ENCODE measurements around the gene POLR2H. TPM values are rescaled to one million over a fixed set of nuclear protein-coding genes. Genes with fewer than 3 reads are reported as not detected.
A peak's percentile ranks its signal among the peaks of the same experiment; 100 is the strongest.

POLR2H gene
- total RNA-seq, 2 donors from 2014 or later, result 156 to 183 TPM

GRCh38 chr3:184353546-184353941 lies 8.0 kb upstream of the POLR2H start:
- Mint-ChIP-seq H3K27ac (peak overlapping the region; percentile 54), H3K4me3 (no peak overlapping the region), H3K36me3 (ENCODE audit: low read depth) (no peaks in the 10 kb centered on the region), H3K9me3 (no peaks in the 10 kb centered on the region), H3K4me1 (no peaks in the 10 kb centered on the region), H3K27me3 (no peaks in the 10 kb centered on the region)
- no peak for ATAC-seq (replicated peaks)

GRCh38 chr3:184354121-184354728 lies 7.3 kb upstream of the POLR2H start:
- no peak overlapping the region for H3K4me3 Mint-ChIP-seq
- no peaks in the 10 kb centered on the region for H3K4me1 Mint-ChIP-seq
- peak; percentile 96 for ATAC-seq (replicated peaks)
- no peaks in the 10 kb centered on the region for H3K27me3 Mint-ChIP-seq
- peak overlapping the region; percentile 54 for H3K27ac Mint-ChIP-seq
- H3K9me3 Mint-ChIP-seq, result no peaks in the 10 kb centered on the region
- no peaks in the 10 kb centered on the region for H3K36me3 Mint-ChIP-seq (ENCODE audit: low read depth)

GRCh38 chr3:184354754-184355153 lies 6.8 kb upstream of the POLR2H start:
- no peak for ATAC-seq (replicated peaks)
- Mint-ChIP-seq H3K27ac (peak overlapping the region; percentile 17), H3K4me3 (no peak overlapping the region), H3K36me3 (ENCODE audit: low read depth) (no peaks in the 10 kb centered on the region), H3K9me3 (no peaks in the 10 kb centered on the region), H3K27me3 (no peaks in the 10 kb centered on the region), H3K4me1 (no peaks in the 10 kb centered on the region)

GRCh38 chr3:184355261-184356040 lies 6.1 kb upstream of the POLR2H start:
- Mint-ChIP-seq H3K36me3 (ENCODE audit: low read depth) (no peaks in the 10 kb centered on the region), H3K4me3 (no peak overlapping the region), H3K9me3 (no peaks in the 10 kb centered on the region), H3K4me1 (no peaks in the 10 kb centered on the region), H3K27me3 (no peaks in the 10 kb centered on the region), H3K27ac (peak overlapping the region; percentile 17)
- ATAC-seq (replicated peaks), result no peak

GRCh38 chr3:184357248-184358123 lies 4.0 kb upstream of the POLR2H start:
- Mint-ChIP-seq H3K27ac (no peak overlapping the region), H3K27me3 (no peaks in the 10 kb centered on the region), H3K9me3 (no peaks in the 10 kb centered on the region), H3K36me3 (ENCODE audit: low read depth) (no peaks in the 10 kb centered on the region), H3K4me3 (no peak overlapping the region), H3K4me1 (peaks cover 4% of the 10 kb centered on the region)
- ATAC-seq (replicated peaks), result no peak

- H3K4me1 Mint-ChIP-seq, result peaks cover 4% of the 10 kb centered on the region
- no peak overlapping the region for H3K4me3 Mint-ChIP-seq
- no peaks in the 10 kb centered on the region for H3K27me3 Mint-ChIP-seq
- no peak for ATAC-seq (replicated peaks)
- H3K9me3 Mint-ChIP-seq, result no peaks in the 10 kb centered on the region
- H3K36me3 Mint-ChIP-seq (ENCODE audit: low read depth), result peaks cover 3% of the 10 kb centered on the region
- H3K27ac Mint-ChIP-seq, result no peak overlapping the region
Measured at GRCh38 chr3:184358124-184358767, 3.3 kb upstream of the POLR2H start.

GRCh38 chr3:184358921-184359350 lies 2.6 kb upstream of the POLR2H start:
- Mint-ChIP-seq H3K27me3 (no peaks in the 10 kb centered on the region), H3K4me3 (no peak overlapping the region)

GRCh38 chr3:184359610-184360009 lies 1.9 kb upstream of the POLR2H start:
- H3K4me3 Mint-ChIP-seq, result peak overlapping the region; percentile 82
- no peaks in the 10 kb centered on the region for H3K27me3 Mint-ChIP-seq
- H3K9me3 Mint-ChIP-seq, result no peaks in the 10 kb centered on the region
- peaks cover 16% of the 10 kb centered on the region for H3K36me3 Mint-ChIP-seq (ENCODE audit: low read depth)
- no peak overlapping the region for H3K27ac Mint-ChIP-seq
- H3K4me1 Mint-ChIP-seq, result peaks cover 8% of the 10 kb centered on the region
- no peak for ATAC-seq (replicated peaks)

More at GRCh38 chr3:184358921-184359350, 2.6 kb upstream of the POLR2H start:
- Mint-ChIP-seq H3K27ac (no peak overlapping the region), H3K9me3 (no peaks in the 10 kb centered on the region), H3K36me3 (ENCODE audit: low read depth) (peaks cover 9% of the 10 kb centered on the region), H3K4me1 (peaks cover 4% of the 10 kb centered on the region)
- no peak for ATAC-seq (replicated peaks)

GRCh38 chr3:184360070-184360928 lies 1.2 kb upstream of the POLR2H start:
- Mint-ChIP-seq H3K4me1 (peaks cover 15% of the 10 kb centered on the region), H3K27me3 (no peaks in the 10 kb centered on the region), H3K27ac (peak overlapping the region; percentile 59), H3K36me3 (ENCODE audit: low read depth) (peaks cover 23% of the 10 kb centered on the region), H3K9me3 (no peaks in the 10 kb centered on the region), H3K4me3 (peak overlapping the region; percentile 82)
- ATAC-seq (replicated peaks), result no peak

- H3K36me3 Mint-ChIP-seq (ENCODE audit: low read depth), result peaks cover 30% of the 10 kb centered on the region
- no peaks in the 10 kb centered on the region for H3K27me3 Mint-ChIP-seq
- peaks cover 15% of the 10 kb centered on the region for H3K4me1 Mint-ChIP-seq
- peak overlapping the region; percentile 82 for H3K4me3 Mint-ChIP-seq
- peak overlapping the region; percentile 59 for H3K27ac Mint-ChIP-seq
- ATAC-seq (replicated peaks), result no peak
- H3K9me3 Mint-ChIP-seq, result no peaks in the 10 kb centered on the region
Measured at GRCh38 chr3:184360929-184361531, 480 bp upstream of the POLR2H start.

GRCh38 chr3:184361932-184362667 lies 590 bp downstream of the POLR2H start:
- H3K27me3 Mint-ChIP-seq, result no peaks in the 10 kb centered on the region
- no peaks in the 10 kb centered on the region for H3K9me3 Mint-ChIP-seq
- peaks cover 15% of the 10 kb centered on the region for H3K4me1 Mint-ChIP-seq
- peaks cover 41% of the 10 kb centered on the region for H3K36me3 Mint-ChIP-seq (ENCODE audit: low read depth)
- H3K27ac Mint-ChIP-seq, result peak overlapping the region; percentile 98
- peak overlapping the region; percentile 94 for H3K4me3 Mint-ChIP-seq
- peak; percentile 26 for ATAC-seq (replicated peaks)

GRCh38 chr3:184362668-184363546 lies 1.4 kb downstream of the POLR2H start:
- H3K27me3 Mint-ChIP-seq, result no peaks in the 10 kb centered on the region
- H3K9me3 Mint-ChIP-seq, result no peaks in the 10 kb centered on the region
- H3K36me3 Mint-ChIP-seq (ENCODE audit: low read depth), result peaks cover 49% of the 10 kb centered on the region
- peak overlapping the region; percentile 98 for H3K27ac Mint-ChIP-seq
- ATAC-seq (replicated peaks), result peak; percentile 87
- peaks cover 15% of the 10 kb centered on the region for H3K4me1 Mint-ChIP-seq
- peak overlapping the region; percentile 94 for H3K4me3 Mint-ChIP-seq

All from activated T-helper 17 cell treated with anti-CD3 and anti-CD28 coated beads, Interleukin-2, amount 50 U/mL, for 72 hours (primary cell).